HEK293 (cell line): ENCODE measurements around the gene LATS1.

Experiments used
- CTCF ChIA-PET: fragments of 350-600 bp; formaldehyde crosslinking; extraction: SDS; loops from one replicate; lab custom pipeline; 2021; ENCODE audit warnings: antibody characterized with exemption; lab: Yijun Ruan, JAX
- POLR2A ChIA-PET: fragments of 300-600 bp; formaldehyde crosslinking; extraction: SDS; loops from one replicate; lab custom pipeline; 2020; ENCODE audit warnings: antibody characterized with exemption, inconsistent platforms; lab: Yijun Ruan, JAX
- H3K27ac ChIP-seq: fragments of 200-500 bp; sonication (Bioruptor generic); 2 replicates; pipeline ENCODE4 v1.5.1; 2014; ENCODE audit warnings: low read depth, low read length, control low read depth, inconsistent platforms; ENCODE audit errors: extremely low read depth
- H3K36me3 ChIP-seq, 2 experiments: fragments of 200-500 bp in 1 of 2; sonication (Bioruptor generic) in 1 of 2; 1 replicate in 1 of 2; 2 replicates in 1 of 2; pipeline ENCODE4 v1.5.1; 2014 to 2017; ENCODE audit warnings: inconsistent platforms in 2 of 2, low read length in 2 of 2; ENCODE audit not compliant: control insufficient read depth in 2 of 2, insufficient read depth in 1 of 2
- H3K4me1 ChIP-seq: fragments of 200-500 bp; sonication (Bioruptor generic); 2 replicates; pipeline ENCODE4 v1.5.1; 2014; ENCODE audit warnings: mild to moderate bottlenecking, low read length, inconsistent platforms; ENCODE audit not compliant: control insufficient read depth, insufficient read depth
- H3K4me3 ChIP-seq: 2 replicates; pipeline ENCODE4 v1.5.1; 2011; ENCODE audit warnings: low read depth, mild to moderate bottlenecking, control low read depth, low read length, moderate library complexity
- H3K9me3 ChIP-seq: fragments of 200-500 bp; sonication (Bioruptor generic); 2 replicates; pipeline ENCODE4 v1.5.1; 2014; ENCODE audit warnings: low read depth, low read length, inconsistent platforms; ENCODE audit not compliant: control insufficient read depth, insufficient read depth
- GLIS2 ChIP-seq: fragments of 450-650 bp; formaldehyde crosslinking; IDR thresholded peaks from 2 replicates; pipeline ENCODE4 v1.5.1; 2016; ENCODE audit warnings: missing biosample characterization, missing genetic modification characterization
- OVOL3 ChIP-seq: fragments of 450-650 bp; formaldehyde crosslinking; IDR thresholded peaks from 2 replicates; pipeline ENCODE4 v1.5.1; 2016; ENCODE audit warnings: missing biosample characterization, missing genetic modification characterization
- REPIN1 ChIP-seq: fragments of 450-650 bp; formaldehyde crosslinking; IDR thresholded peaks from 2 replicates; pipeline ENCODE4 v1.5.1; 2017; ENCODE audit warnings: missing biosample characterization, missing genetic modification characterization, low read depth
- SP7 ChIP-seq: fragments of 450-650 bp; formaldehyde crosslinking; IDR thresholded peaks from 2 replicates; pipeline ENCODE4 v1.5.1; 2016; ENCODE audit warnings: missing biosample characterization, missing genetic modification characterization
- WT1 ChIP-seq: fragments of 450-650 bp; formaldehyde crosslinking; IDR thresholded peaks from 2 replicates; pipeline ENCODE4 v1.5.1; 2016; ENCODE audit warnings: missing biosample characterization, missing genetic modification characterization
- ZBTB11 ChIP-seq: fragments of 450-650 bp; formaldehyde crosslinking; conservative IDR thresholded peaks from 2 replicates; pipeline ENCODE4 v1.5.1; 2016; ENCODE audit warnings: low read depth, missing biosample characterization, missing genetic modification characterization
- ZBTB17 ChIP-seq: fragments of 450-650 bp; formaldehyde crosslinking; IDR thresholded peaks from 2 replicates; pipeline ENCODE4 v1.5.1; 2016; ENCODE audit warnings: missing biosample characterization, missing genetic modification characterization
- ZBTB26 ChIP-seq: fragments of 450-650 bp; formaldehyde crosslinking; optimal IDR thresholded peaks from 2 replicates; pipeline ENCODE3; 2016; ENCODE audit warnings: missing biosample characterization, mild to moderate bottlenecking, missing genetic modification characterization
- ZBTB49 ChIP-seq: fragments of 450-650 bp; formaldehyde crosslinking; IDR thresholded peaks from 2 replicates; pipeline ENCODE4 v1.5.1; 2016; ENCODE audit warnings: missing biosample characterization, missing genetic modification characterization, low read depth
- ZIC2 ChIP-seq: fragments of 450-650 bp; formaldehyde crosslinking; IDR thresholded peaks from 2 replicates; pipeline ENCODE4 v1.5.1; 2016; ENCODE audit warnings: missing biosample characterization, missing genetic modification characterization
- ZNF132 ChIP-seq: fragments of 450-650 bp; formaldehyde crosslinking; IDR thresholded peaks from 2 replicates; pipeline ENCODE4 v1.5.1; 2017; ENCODE audit warnings: missing biosample characterization, missing genetic modification characterization, borderline replicate concordance
- ZNF133 ChIP-seq: fragments of 450-650 bp; formaldehyde crosslinking; IDR thresholded peaks from 2 replicates; pipeline ENCODE4 v1.5.1; 2016; ENCODE audit warnings: missing biosample characterization, missing genetic modification characterization
- ZNF169 ChIP-seq: fragments of 450-650 bp; formaldehyde crosslinking; IDR thresholded peaks from 2 replicates; pipeline ENCODE4 v1.5.1; 2016; ENCODE audit warnings: missing biosample characterization, missing genetic modification characterization
- ZNF335 ChIP-seq: fragments of 450-650 bp; formaldehyde crosslinking; conservative IDR thresholded peaks from 2 replicates; pipeline ENCODE4 v1.5.1; 2016; ENCODE audit warnings: missing biosample characterization, missing genetic modification characterization
- ZNF398 ChIP-seq: fragments of 450-650 bp; formaldehyde crosslinking; IDR thresholded peaks from 2 replicates; pipeline ENCODE4 v1.5.1; 2017; ENCODE audit warnings: missing biosample characterization, missing genetic modification characterization
- ZNF433 ChIP-seq: fragments of 450-650 bp; formaldehyde crosslinking; IDR thresholded peaks from 2 replicates; pipeline ENCODE4 v1.5.1; 2016; ENCODE audit warnings: missing biosample characterization, missing genetic modification characterization, low read depth
- ZNF518A ChIP-seq: fragments of 450-650 bp; formaldehyde crosslinking; conservative IDR thresholded peaks from 2 replicates; pipeline ENCODE4 v1.5.1; 2016; ENCODE audit warnings: low read depth, missing biosample characterization, missing genetic modification characterization
- ZNF610 ChIP-seq: fragments of 450-650 bp; formaldehyde crosslinking; IDR thresholded peaks from 2 replicates; pipeline ENCODE4 v1.5.1; 2016; ENCODE audit warnings: missing biosample characterization, missing genetic modification characterization, borderline replicate concordance
- ZNF626 ChIP-seq: fragments of 450-650 bp; sonication (Bioruptor Pico); formaldehyde crosslinking; IDR thresholded peaks from 2 replicates; pipeline ENCODE4 v1.5.1; 2018; ENCODE audit warnings: missing biosample characterization, missing genetic modification characterization, inconsistent platforms
- ZNF777 ChIP-seq: fragments of 450-650 bp; formaldehyde crosslinking; IDR thresholded peaks from 2 replicates; pipeline ENCODE4 v1.5.1; 2017; ENCODE audit warnings: missing biosample characterization, missing genetic modification characterization, borderline replicate concordance

Gene LATS1

GRCh38 chr6:149648148-149649145 is 69.5 kb downstream of the LATS1 start, which contains the start of gene KATNA1:
TSS of gene KATNA1 (minus strand) at chr6:149648714. CDS start at chr6:149638547, 10,167 bp downstream.
- POLR2A ChIA-PET: interaction anchor here (0.6 to 2.2 kb wide), 7 partner anchors 11 to 82 kb away, joined by 3 to 17 read pairs (median 3); partner anchors contain the start of genes GINM1 and LATS1
- peaks cover 7% of the 10 kb centered on the region for H3K4me1 ChIP-seq
- CTCF ChIA-PET: interaction anchor here (0.9 kb wide), 1 partner anchor 8 kb away, joined by 3 read pairs; no protein-coding TSS in a partner anchor
- peak within 1 kb of the TSS; percentile 87 for H3K4me3 ChIP-seq
- H3K36me3 ChIP-seq: no peaks in the 10 kb centered on the region
- no peaks in the 10 kb centered on the region for H3K9me3 ChIP-seq
- peak within 1 kb of the TSS; percentile 73 for H3K27ac ChIP-seq
- TF ChIP-seq ZNF518A (tag by site-specific recombination) (peak; percentile 28; the same call in 1 of the 2 replicates), ZNF133 (tag by site-specific recombination) (no peak), ZNF610 (tag by site-specific recombination) (0 out of 2 replicates have a peak, but pooled peaks have one; percentile 27), ZIC2 (tag by site-specific recombination) (peak; percentile 68), WT1 (tag by site-specific recombination) (no peak), ZNF132 (no peak), ZNF398 (tag by site-specific recombination) (peak; percentile 25; the same call in 1 of the 2 replicates), ZBTB17 (tag by site-specific recombination) (peak; percentile 91), ZNF777 (tag by site-specific recombination) (no peak), ZBTB49 (no peak), ZNF335 (peak; percentile 99), SP7 (tag by site-specific recombination) (peak; percentile 74; the same call in 1 of the 2 replicates), ZNF433 (no peak), REPIN1 (tag by site-specific recombination) (peak; percentile 58; the same call in 1 of the 2 replicates), GLIS2 (peak; percentile 53), ZBTB11 (tag by site-specific recombination) (peak; percentile 83), ZNF626 (no peak), ZBTB26 (tag by site-specific recombination) (peak; percentile 98), ZNF169 (tag by site-specific recombination) (no peak), OVOL3 (tag by site-specific recombination) (no peak)
